Caco-2 (cell line): Measurements from ENCODE around the gene PCDHGB7. TPM values are rescaled to one million over a fixed set of nuclear protein-coding genes. Genes with fewer than 3 reads are reported as not detected.
"Not testable (repeated sequence)": the region's sequence is repeated elsewhere in the genome, so short reads cannot be mapped to it uniquely, and the experiment has no call there.

Experiments
- BruUV-seq: library from RNA; stranded (reverse); fragments of 400-500 nt; replicated peaks from 2 replicates; lab custom pipeline; 2021; lab: Mats Ljungman, UMichigan
- CTCF ChIA-PET: fragments of 300-600 bp; sonication (Branson Sonifier 250); formaldehyde crosslinking; loops from one replicate; lab custom pipeline; 2022; ENCODE audit warnings: antibody characterized with exemption; lab: Charles Lee
- POLR2A ChIA-PET: fragments of 300-600 bp; sonication (Branson Sonifier 250); formaldehyde crosslinking; loops from one replicate; lab custom pipeline; 2022; ENCODE audit warnings: antibody characterized with exemption; lab: Charles Lee
- DNase-seq, 2 experiments: peaks; one replicate each; pipeline versions ENCODE4 v3.0.0 to v3.0.0-alpha.2; 2020 to 2022
- H3K27me3 ChIP-seq: replicated peaks from 2 replicates; pipeline ENCODE4 v1.6.0; 2011; ENCODE audit warnings: low read length; ENCODE audit not compliant: control insufficient read depth, insufficient read depth
- H3K36me3 ChIP-seq: 2 replicates; pipeline ENCODE4 v1.5.1; 2011; ENCODE audit warnings: low read length; ENCODE audit not compliant: control insufficient read depth, insufficient read depth
- H3K4me1 ChIP-seq: fragments of 250-450 bp; sonication (Bioruptor Pico); 2 replicates; pipeline ENCODE4 v1.5.1; 2020; ENCODE audit warnings: mild to moderate bottlenecking
- H3K4me3 ChIP-seq: 2 replicates; pipeline ENCODE4 v1.5.1; 2011; ENCODE audit warnings: low read depth, mild to moderate bottlenecking, control low read depth, low read length
- H3K9me3 ChIP-seq: fragments of 250-450 bp; sonication (Bioruptor Pico); 2 replicates; pipeline ENCODE4 v1.5.1; 2020; ENCODE audit warnings: mild to moderate bottlenecking, moderate library complexity
- H3K27ac Mint-ChIP-seq: one replicate; pipeline ENCODE4 v1.8.0; 2022; ENCODE audit warnings: mixed read lengths; ENCODE audit not compliant: unreplicated experiment
- H3K27me3 Mint-ChIP-seq: one replicate; pipeline ENCODE4 v1.8.0; 2022; ENCODE audit warnings: mixed read lengths; ENCODE audit not compliant: insufficient read depth, unreplicated experiment
- H3K36me3 Mint-ChIP-seq: one replicate; pipeline ENCODE4 v1.8.0; 2022; ENCODE audit warnings: mild to moderate bottlenecking, mixed read lengths; ENCODE audit not compliant: insufficient read depth, unreplicated experiment
- H3K4me1 Mint-ChIP-seq: one replicate; pipeline ENCODE4 v1.8.0; 2022; ENCODE audit warnings: low read depth, mixed read lengths; ENCODE audit not compliant: unreplicated experiment
- H3K4me3 Mint-ChIP-seq: one replicate; pipeline ENCODE4 v1.8.0; 2022; ENCODE audit warnings: mild to moderate bottlenecking, moderate library complexity, mixed read lengths; ENCODE audit not compliant: unreplicated experiment
- H3K9me3 Mint-ChIP-seq: one replicate; pipeline ENCODE4 v1.8.0; 2022; ENCODE audit warnings: mixed read lengths; ENCODE audit not compliant: unreplicated experiment
- intact Hi-C: fragments of 100-400 bp; cut with micrococcal nuclease; formaldehyde crosslinking; loops from one replicate; pipeline ENCODE4 v1.10.0; 2022; ENCODE audit not compliant: unreplicated experiment
- total RNA-seq: library from RNA; stranded (reverse); gene quantifications from 2 replicates; pipeline ENCODE4 v1.2.3, GENCODE V29; 2022
- TF ChIP-seq, protein P1 (sequence below), 2 experiments: fragments of 200-600 bp in 1 of 2; IDR thresholded peaks; 1 replicate in 1 of 2; 2 replicates in 1 of 2; pipeline versions ENCODE4 v1.5.1 to v1.8.0; 2011 to 2022; ENCODE audit warnings: antibody characterized with exemption in 1 of 2, control low read depth in 1 of 2, inconsistent platforms in 1 of 2, low read depth in 1 of 2, low read length in 1 of 2, mild to moderate bottlenecking in 1 of 2, moderate library complexity in 1 of 2; ENCODE audit not compliant: insufficient read depth in 1 of 2, severe bottlenecking in 1 of 2, unreplicated experiment in 1 of 2

Gene PCDHGB7
- total RNA-seq, 1 experiment from 2014 or later = 2.4 TPM

DNA sequence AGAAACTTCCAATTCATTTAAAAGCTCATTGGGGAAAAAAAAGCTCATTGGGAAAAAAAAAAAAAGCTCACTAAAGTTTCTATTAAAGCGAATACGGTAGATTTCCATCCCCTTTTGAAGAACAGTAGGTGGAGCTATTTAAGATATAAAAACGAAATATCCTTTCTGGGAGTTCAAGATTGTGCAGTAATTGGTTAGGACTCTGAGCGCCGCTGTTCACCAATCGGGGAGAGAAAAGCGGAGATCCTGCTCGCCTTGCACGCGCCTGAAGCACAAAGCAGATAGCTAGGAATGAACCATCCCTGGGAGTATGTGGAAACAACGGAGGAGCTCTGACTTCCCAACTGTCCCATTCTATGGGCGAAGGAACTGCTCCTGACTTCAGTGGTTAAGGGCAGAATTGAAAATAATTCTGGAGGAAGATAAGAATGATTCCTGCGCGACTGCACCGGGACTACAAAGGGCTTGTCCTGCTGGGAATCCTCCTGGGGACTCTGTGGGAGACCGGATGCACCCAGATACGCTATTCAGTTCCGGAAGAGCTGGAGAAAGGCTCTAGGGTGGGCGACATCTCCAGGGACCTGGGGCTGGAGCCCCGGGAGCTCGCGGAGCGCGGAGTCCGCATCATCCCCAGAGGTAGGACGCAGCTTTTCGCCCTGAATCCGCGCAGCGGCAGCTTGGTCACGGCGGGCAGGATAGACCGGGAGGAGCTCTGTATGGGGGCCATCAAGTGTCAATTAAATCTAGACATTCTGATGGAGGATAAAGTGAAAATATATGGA, 13.0 kb downstream of the PCDHGB7 start, which contains the start of gene PCDHGA12:
Gene PCDHGA12 (plus strand): TSS at position 176 of the 782 bp plus-strand sequence. CDS start 253 bp downstream, at position 429.
- DNase-seq = no peak
- Histone ChIP-seq H3K9me3 (peaks cover 6% of the 10 kb centered on the region; the same call in 1 of the 2 replicates), H3K36me3 (no peaks in the 10 kb centered on the region), H3K4me3 (no peak within 1 kb of the TSS), H3K4me1 (no peaks in the 10 kb centered on the region), H3K27me3 (no peaks in the 10 kb centered on the region)
- H3K27me3 Mint-ChIP-seq = no peaks in the 10 kb centered on the region
- intact Hi-C loops = no loop called here
- H3K9me3 Mint-ChIP-seq = peaks cover 48% of the 10 kb centered on the region
- CTCF ChIA-PET = interaction anchor here (0.6 kb wide), 1 partner anchor 44 kb away, joined by 3 read pairs; no protein-coding TSS in a partner anchor
- H3K4me1 Mint-ChIP-seq = no peaks in the 10 kb centered on the region
- H3K36me3 Mint-ChIP-seq = peaks cover 7% of the 10 kb centered on the region
- H3K4me3 Mint-ChIP-seq = no peak within 1 kb of the TSS
- POLR2A ChIA-PET = interaction anchor here (0.7 kb wide), 1 partner anchor 1261 kb away, joined by 3 read pairs; no protein-coding TSS in a partner anchor
- TF ChIP-seq, protein P1, sequence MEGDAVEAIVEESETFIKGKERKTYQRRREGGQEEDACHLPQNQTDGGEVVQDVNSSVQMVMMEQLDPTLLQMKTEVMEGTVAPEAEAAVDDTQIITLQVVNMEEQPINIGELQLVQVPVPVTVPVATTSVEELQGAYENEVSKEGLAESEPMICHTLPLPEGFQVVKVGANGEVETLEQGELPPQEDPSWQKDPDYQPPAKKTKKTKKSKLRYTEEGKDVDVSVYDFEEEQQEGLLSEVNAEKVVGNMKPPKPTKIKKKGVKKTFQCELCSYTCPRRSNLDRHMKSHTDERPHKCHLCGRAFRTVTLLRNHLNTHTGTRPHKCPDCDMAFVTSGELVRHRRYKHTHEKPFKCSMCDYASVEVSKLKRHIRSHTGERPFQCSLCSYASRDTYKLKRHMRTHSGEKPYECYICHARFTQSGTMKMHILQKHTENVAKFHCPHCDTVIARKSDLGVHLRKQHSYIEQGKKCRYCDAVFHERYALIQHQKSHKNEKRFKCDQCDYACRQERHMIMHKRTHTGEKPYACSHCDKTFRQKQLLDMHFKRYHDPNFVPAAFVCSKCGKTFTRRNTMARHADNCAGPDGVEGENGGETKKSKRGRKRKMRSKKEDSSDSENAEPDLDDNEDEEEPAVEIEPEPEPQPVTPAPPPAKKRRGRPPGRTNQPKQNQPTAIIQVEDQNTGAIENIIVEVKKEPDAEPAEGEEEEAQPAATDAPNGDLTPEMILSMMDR (IDR thresholded peaks at IDR 0.05; ENCODE audit: insufficient read depth in 1 of 2, low read depth in 1 of 2, low read length in 1 of 2, severe bottlenecking in 1 of 2, unreplicated experiment in 1 of 2) = no peak
- BruUV-seq = no TSS peak
- H3K27ac Mint-ChIP-seq = no peak within 1 kb of the TSS

DNA sequence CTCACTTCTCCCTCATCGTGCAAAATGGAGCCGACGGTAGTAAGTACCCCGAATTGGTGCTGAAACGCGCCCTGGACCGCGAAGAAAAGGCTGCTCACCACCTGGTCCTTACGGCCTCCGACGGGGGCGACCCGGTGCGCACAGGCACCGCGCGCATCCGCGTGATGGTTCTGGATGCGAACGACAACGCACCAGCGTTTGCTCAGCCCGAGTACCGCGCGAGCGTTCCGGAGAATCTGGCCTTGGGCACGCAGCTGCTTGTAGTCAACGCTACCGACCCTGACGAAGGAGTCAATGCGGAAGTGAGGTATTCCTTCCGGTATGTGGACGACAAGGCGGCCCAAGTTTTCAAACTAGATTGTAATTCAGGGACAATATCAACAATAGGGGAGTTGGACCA, 13.8 kb downstream of the PCDHGB7 start:
- BruUV-seq = no TSS peak
- CTCF ChIA-PET = no interaction called here

DNA sequence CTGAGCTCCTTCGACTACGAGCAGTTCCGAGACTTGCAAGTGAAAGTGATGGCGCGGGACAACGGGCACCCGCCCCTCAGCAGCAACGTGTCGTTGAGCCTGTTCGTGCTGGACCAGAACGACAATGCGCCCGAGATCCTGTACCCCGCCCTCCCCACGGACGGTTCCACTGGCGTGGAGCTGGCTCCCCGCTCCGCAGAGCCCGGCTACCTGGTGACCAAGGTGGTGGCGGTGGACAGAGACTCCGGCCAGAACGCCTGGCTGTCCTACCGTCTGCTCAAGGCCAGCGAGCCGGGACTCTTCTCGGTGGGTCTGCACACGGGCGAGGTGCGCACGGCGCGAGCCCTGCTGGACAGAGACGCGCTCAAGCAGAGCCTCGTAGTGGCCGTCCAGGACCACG, 14.8 kb downstream of the PCDHGB7 start:
- H3K4me1 ChIP-seq, H3K36me3 ChIP-seq, BruUV-seq, H3K27me3 Mint-ChIP-seq, H3K27me3 ChIP-seq, H3K27ac Mint-ChIP-seq, H3K4me3 Mint-ChIP-seq, H3K9me3 ChIP-seq, DNase-seq, intact Hi-C loops, CTCF ChIA-PET, H3K36me3 Mint-ChIP-seq, H3K4me1 Mint-ChIP-seq, H3K4me3 ChIP-seq, POLR2A ChIA-PET: not testable (repeated sequence)
- peaks cover 48% of the 10 kb centered on the region for H3K9me3 Mint-ChIP-seq

More for the DNA sequence above, 13.8 kb downstream of the PCDHGB7 start:
- no peak overlapping the region for H3K27ac Mint-ChIP-seq
- no peaks in the 10 kb centered on the region for H3K4me1 ChIP-seq
- H3K4me3 Mint-ChIP-seq = no peak overlapping the region
- H3K4me1 Mint-ChIP-seq = no peaks in the 10 kb centered on the region
- POLR2A ChIA-PET = interaction anchor here (0.7 kb wide), 1 partner anchor 1261 kb away, joined by 3 read pairs; no protein-coding TSS in a partner anchor
- no peaks in the 10 kb centered on the region for H3K27me3 ChIP-seq
- H3K9me3 Mint-ChIP-seq = peaks cover 48% of the 10 kb centered on the region
- DNase-seq = no peak
- intact Hi-C loops = no loop called here
- no peak overlapping the region for H3K4me3 ChIP-seq
- no peaks in the 10 kb centered on the region for H3K27me3 Mint-ChIP-seq
- H3K9me3 ChIP-seq = peaks cover 6% of the 10 kb centered on the region; the same call in 1 of the 2 replicates
- TF ChIP-seq, protein P1 (IDR thresholded peaks at IDR 0.05; ENCODE audit: insufficient read depth in 1 of 2, low read depth in 1 of 2, low read length in 1 of 2, severe bottlenecking in 1 of 2, unreplicated experiment in 1 of 2) = no peak
- peaks cover 7% of the 10 kb centered on the region for H3K36me3 Mint-ChIP-seq
- no peaks in the 10 kb centered on the region for H3K36me3 ChIP-seq

DNA sequence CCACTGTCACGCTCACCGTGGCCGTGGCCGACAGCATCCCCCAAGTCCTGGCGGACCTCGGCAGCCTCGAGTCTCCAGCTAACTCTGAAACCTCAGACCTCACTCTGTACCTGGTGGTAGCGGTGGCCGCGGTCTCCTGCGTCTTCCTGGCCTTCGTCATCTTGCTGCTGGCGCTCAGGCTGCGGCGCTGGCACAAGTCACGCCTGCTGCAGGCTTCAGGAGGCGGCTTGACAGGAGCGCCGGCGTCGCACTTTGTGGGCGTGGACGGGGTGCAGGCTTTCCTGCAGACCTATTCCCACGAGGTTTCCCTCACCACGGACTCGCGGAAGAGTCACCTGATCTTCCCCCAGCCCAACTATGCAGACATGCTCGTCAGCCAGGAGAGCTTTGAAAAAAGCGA, 15.2 kb downstream of the PCDHGB7 start:
- H3K36me3 ChIP-seq, POLR2A ChIA-PET, BruUV-seq, H3K4me3 ChIP-seq, H3K27me3 ChIP-seq, H3K9me3 ChIP-seq, H3K4me3 Mint-ChIP-seq, H3K27ac Mint-ChIP-seq, intact Hi-C loops, DNase-seq, H3K4me1 ChIP-seq, CTCF ChIA-PET, H3K4me1 Mint-ChIP-seq, H3K36me3 Mint-ChIP-seq, H3K27me3 Mint-ChIP-seq: not testable (repeated sequence)
- H3K9me3 Mint-ChIP-seq = peaks cover 48% of the 10 kb centered on the region
